GM12878 (cell line): Measurements from ENCODE around the gene CAPN1. TPM values are rescaled to one million over a fixed set of nuclear protein-coding genes. Genes with fewer than 3 reads are reported as not detected.

Experiments used
- ATAC-seq: fragments of 200-7000 bp; cut with Tn5 transposase; 3 replicates; pipeline ENCODE4 v1.9.1; 2020; ENCODE audit warnings: mild to moderate bottlenecking, moderate library complexity
- BruUV-seq: library from RNA; stranded (reverse); fragments of 400-500 nt; replicated peaks from 2 replicates; lab custom pipeline; 2021; lab: Mats Ljungman, UMichigan
- CTCF ChIA-PET: fragments of 300-600 bp; sonication (Branson Sonifier 250); formaldehyde crosslinking; extraction: SDS; loops from one replicate; lab custom pipeline; 2021; ENCODE audit warnings: inconsistent platforms; lab: Yijun Ruan, JAX
- POLR2A ChIA-PET: fragments of 350-600 bp; formaldehyde crosslinking; extraction: SDS; loops from one replicate; lab custom pipeline; 2021; ENCODE audit warnings: inconsistent platforms; lab: Charles Lee
- RAD21 ChIA-PET: fragments of 300-600 bp; sonication (Branson Sonifier 250); formaldehyde crosslinking; loops from one replicate; lab custom pipeline; 2023; ENCODE audit warnings: antibody characterized with exemption; ENCODE audit not compliant: unreplicated experiment; lab: Charles Lee
- SMC1A ChIA-PET: fragments of 300-600 bp; sonication (Branson Sonifier 250); formaldehyde crosslinking; loops from one replicate; lab custom pipeline; 2023; ENCODE audit not compliant: unreplicated experiment, uncharacterized antibody; lab: Charles Lee
- DNase-seq: peaks from one replicate; pipeline ENCODE4 v3.0.0-alpha.2; 2011; ENCODE audit warnings: low read depth, low spot score
- FAIRE-seq: peaks from 3 replicates; lab custom pipeline; 2011; peaks lifted over from hg19 to GRCh38; lab: Jason Lieb, UNC
- H2AFZ ChIP-seq: 2 replicates; pipeline ENCODE4 v1.6.0; 2011; ENCODE audit warnings: low read depth, low read length, control low read depth; ENCODE audit not compliant: control insufficient read depth
- H3K27ac ChIP-seq: 2 replicates; pipeline ENCODE4 v1.5.1; 2011; ENCODE audit warnings: control low read depth; ENCODE audit not compliant: control insufficient read depth, insufficient read depth
- H3K27me3 ChIP-seq, 2 experiments: replicated peaks in 1 of 2; 2 replicates each; pipeline versions ENCODE4 v1.6.0 to v1.6.1; 2011; ENCODE audit warnings: low read length in 1 of 2; ENCODE audit not compliant: control insufficient read depth in 2 of 2, insufficient read depth in 2 of 2
- H3K36me3 ChIP-seq, 2 experiments: 2 replicates each; pipeline ENCODE4 v1.5.1; 2011; ENCODE audit warnings: low read length in 1 of 2; ENCODE audit not compliant: control insufficient read depth in 2 of 2, insufficient read depth in 2 of 2
- H3K4me1 ChIP-seq: 2 replicates; pipeline ENCODE4 v1.6.1; 2011; ENCODE audit warnings: mild to moderate bottlenecking, low read length, moderate library complexity, mixed read lengths; ENCODE audit not compliant: control insufficient read depth, insufficient read depth
- H3K4me2 ChIP-seq: 2 replicates; pipeline ENCODE4 v1.6.0; 2011; ENCODE audit warnings: control low read depth; ENCODE audit not compliant: control insufficient read depth, insufficient read depth
- H3K4me3 ChIP-seq: fragments of 200-600 bp; sonication (generic); 2 replicates; pipeline ENCODE4 v1.5.1; 2016
- H3K79me2 ChIP-seq: 2 replicates; pipeline ENCODE4 v1.6.0; 2011; ENCODE audit warnings: low read length; ENCODE audit not compliant: control insufficient read depth, insufficient read depth
- H3K9ac ChIP-seq: 2 replicates; pipeline ENCODE4 v1.8.0; 2011; ENCODE audit warnings: low read length, control low read depth, mixed read lengths; ENCODE audit not compliant: control insufficient read depth, insufficient read depth
- H3K9me3 ChIP-seq: replicated peaks from 3 replicates; pipeline ENCODE4 v1.5.1; 2011; ENCODE audit warnings: mild to moderate bottlenecking, low read length; ENCODE audit not compliant: control insufficient read depth, insufficient read depth
- H4K20me1 ChIP-seq: 2 replicates; pipeline ENCODE4 v1.6.0; 2011; ENCODE audit not compliant: control insufficient read depth, insufficient read depth
- ASH2L ChIP-seq: fragments of 300-600, 200-600 bp; sonication (generic); IDR thresholded peaks from 2 replicates; pipeline ENCODE4 v1.6.1; 2017; ENCODE audit warnings: low read depth, mild to moderate bottlenecking, borderline replicate concordance
- CHD2 ChIP-seq: IDR thresholded peaks from 2 replicates; pipeline ENCODE4 v1.6.1; 2011; ENCODE audit warnings: low read depth, low read length, improper control_type of control experiment, borderline replicate concordance
- E2F8 ChIP-seq: fragments of 450-650 bp; IDR thresholded peaks from 2 replicates; pipeline ENCODE4 v1.6.1; 2018; ENCODE audit warnings: mild to moderate bottlenecking, low read depth, moderate library complexity; ENCODE audit not compliant: partially characterized antibody
- E4F1 ChIP-seq: fragments of 450-650 bp; IDR thresholded peaks from 2 replicates; pipeline ENCODE4 v1.6.1; 2018; ENCODE audit warnings: borderline replicate concordance, mild to moderate bottlenecking; ENCODE audit not compliant: partially characterized antibody
- FOS ChIP-seq: IDR thresholded peaks from 3 replicates; pipeline ENCODE4 v1.6.1; 2011; ENCODE audit warnings: borderline replicate concordance; ENCODE audit not compliant: insufficient read length; ENCODE audit errors: extremely low read depth
- FOXM1 ChIP-seq: IDR thresholded peaks from 2 replicates; pipeline ENCODE4 v1.6.1; 2012; ENCODE audit warnings: low read depth, mild to moderate bottlenecking, inconsistent platforms, low read length, moderate library complexity
- HDAC6 ChIP-seq: fragments of 200-600 bp; sonication (generic); IDR thresholded peaks from one replicate; pipeline ENCODE4 v1.8.0; 2017; ENCODE audit warnings: antibody characterized with exemption; ENCODE audit not compliant: unreplicated experiment
- MAX ChIP-seq: IDR thresholded peaks from 2 replicates; pipeline ENCODE4 v1.6.1; 2012; ENCODE audit warnings: low read depth, low read length, improper control_type of control experiment
- MYB ChIP-seq: fragments of 150-350 bp; IDR thresholded peaks from 2 replicates; pipeline ENCODE4 v1.6.1; 2014; ENCODE audit warnings: mild to moderate bottlenecking, low read depth, low read length, borderline replicate concordance
- NFIC ChIP-seq: IDR thresholded peaks from 2 replicates; pipeline ENCODE4 v1.6.1; 2012; ENCODE audit warnings: low read depth, mild to moderate bottlenecking, inconsistent platforms, low read length, moderate library complexity
- NR2C1 ChIP-seq: fragments of 450-650 bp; IDR thresholded peaks from 2 replicates; pipeline ENCODE4 v1.6.1; 2017; ENCODE audit warnings: antibody characterized with exemption, mild to moderate bottlenecking, moderate library complexity
- REST ChIP-seq: IDR thresholded peaks from 2 replicates; pipeline ENCODE4 v1.6.1; 2012; ENCODE audit warnings: mild to moderate bottlenecking, low read depth, low read length
- RFX5 ChIP-seq: IDR thresholded peaks from 2 replicates; pipeline ENCODE4 v1.6.1; 2011; ENCODE audit warnings: low read depth, low read length, improper control_type of control experiment
- SREBF1 ChIP-seq: IDR thresholded peaks from 2 replicates; pipeline ENCODE4 v1.6.1; 2012; ENCODE audit warnings: mild to moderate bottlenecking, low read length
- ZNF207 ChIP-seq: fragments of 450-650 bp; IDR thresholded peaks from 2 replicates; pipeline ENCODE4 v1.6.1; 2014; ENCODE audit warnings: antibody characterized with exemption, mild to moderate bottlenecking, borderline replicate concordance
- ZZZ3 ChIP-seq: IDR thresholded peaks from 2 replicates; pipeline ENCODE4 v1.6.1; 2011; ENCODE audit warnings: low read depth; ENCODE audit not compliant: control insufficient read depth, insufficient read length
- WGBS: methylation state at CpG from one replicate; pipeline ENCODE4 v1.1.6; 2016; ENCODE audit warnings: low lambda C conversion rate; ENCODE audit not compliant: insufficient replicate concordance, insufficient coverage; ENCODE audit errors: missing lambda C conversion rate; 5-methylcytosine and 5-hydroxymethylcytosine counted together
- in situ Hi-C: fragments of 300-500 bp; cut with MboI; formaldehyde crosslinking; loops from 9 replicates; pipeline ENCODE4 v1.14.3; 2018; ENCODE audit warnings: mixed read lengths
- intact Hi-C: fragments of 100-400 bp; cut with micrococcal nuclease; formaldehyde crosslinking; loops from one replicate; pipeline ENCODE4 v1.14.2; 2022; ENCODE audit not compliant: unreplicated experiment
- polyA plus RNA-seq, 11 experiments: library from polyadenylated mRNA; depleted of rRNA in 4 of 11; unstranded in 6 of 11; stranded (reverse) in 5 of 11; fragments of >200 nt; fragmentation: Nextera tagmentation in 4 of 11; fragmentation: Illumina TruSeq in 1 of 11; extraction: Ambion mirVana in 4 of 11; extraction: Trizol in 1 of 11; gene quantifications; 1 replicate in 1 of 11; 2 replicates in 10 of 11; pipeline versions ENCODE4 v1.2.1 to v1.2.3, GENCODE V29; 2011 to 2016; ENCODE audit warnings: inconsistent platforms in 2 of 11, missing spikeins in 2 of 11, low read depth in 1 of 11
- total RNA-seq, 4 experiments: library from RNA; depleted of rRNA in 3 of 4; stranded (reverse); fragments of >200 nt in 3 of 4; fragmentation: Illumina TruSeq in 1 of 4; extraction: Trizol in 1 of 4; gene quantifications; 2 replicates each; pipeline versions ENCODE4 v1.2.1 to v1.2.3, GENCODE V29; 2013 to 2021

The CAPN1 gene
- total and polyA plus RNA-seq, 10 of the 15 experiments (the other 5 are each of a cell fraction or from before 2014, with no cell fraction given) = 2.2 to 167 (median 77.3) TPM

- intact Hi-C loops = loop anchor here (5.0 kb wide), 1 partner anchor 72 kb away; the partner anchor contains the start of gene DPF2
- ChIA-PET RAD21 (no interaction called here), CTCF (no interaction called here), POLR2A (interaction anchor here (0.6 to 0.7 kb wide), 2 partner anchors 74 to 210 kb away, joined by 3 to 6 read pairs; no protein-coding TSS in a partner anchor), SMC1A (no interaction called here)
- Histone ChIP-seq H3K9ac (no peak overlapping the region), H3K27ac (no peak overlapping the region), H3K36me3 (no peaks in the 10 kb centered on the region; a peak in 1 of 4 replicates), H3K9me3 (no peaks in the 10 kb centered on the region), H3K79me2 (peaks cover 28% of the 10 kb centered on the region), H3K4me2 (no peak overlapping the region), H2AFZ (no peak overlapping the region), H3K27me3 (no peaks in the 10 kb centered on the region), H3K4me1 (peaks cover 3% of the 10 kb centered on the region), H3K4me3 (no peak overlapping the region), H4K20me1 (no peaks in the 10 kb centered on the region)
- WGBS = 93% methylated on average over 11 of the region's 17 CpGs
- DNase-seq = no peak
- no TSS peak for BruUV-seq
- ATAC-seq = no peak
- in situ Hi-C loops = no loop called here
- no peak for FAIRE-seq
- no peak for TF ChIP-seq E4F1
- no peak for TF ChIP-seq SREBF1
- no peak for TF ChIP-seq FOXM1
- TF ChIP-seq RFX5 = no peak
- no peak for TF ChIP-seq MAX
- no peak for TF ChIP-seq HDAC6
- TF ChIP-seq NR2C1 = no peak
- no peak for TF ChIP-seq ZZZ3
- no peak for TF ChIP-seq E2F8
- TF ChIP-seq ZNF207 = no peak
- TF ChIP-seq MYB = no peak
- TF ChIP-seq ASH2L = no peak
- TF ChIP-seq FOS = no peak
- no peak for TF ChIP-seq CHD2
- no peak for TF ChIP-seq NFIC
- no peak for TF ChIP-seq REST
Observed at GRCh38 chr11:65260302-65260701, 78.6 kb downstream of the CAPN1 start.
